Measurements from ENCODE around the gene CRCP. TPM values are rescaled to one million over a fixed set of nuclear protein-coding genes. Genes with fewer than 3 reads are reported as not detected.
"Not testable (repeated sequence)": the region's sequence is repeated elsewhere in the genome, so short reads cannot be mapped to it uniquely, and the experiment has no call there.

Gene CRCP
- total RNA-seq, 1 experiment from 2014 or later: 25.8 TPM

GRCh38 chr7:66157060-66157459, 42.4 kb downstream of the CRCP start:
- Histone ChIP-seq H3K4me3 (ENCODE audit: insufficient read depth, low read depth, low read length) (no peak overlapping the region), H3K27me3 (ENCODE audit: control insufficient read depth, insufficient read depth, low read length) (no peaks in the 10 kb centered on the region), H3K36me3 (replicated peaks; ENCODE audit: control insufficient read depth, insufficient read depth, low read length) (peaks cover 4% of the 10 kb centered on the region)
- no peak for DNase-seq

DNA sequence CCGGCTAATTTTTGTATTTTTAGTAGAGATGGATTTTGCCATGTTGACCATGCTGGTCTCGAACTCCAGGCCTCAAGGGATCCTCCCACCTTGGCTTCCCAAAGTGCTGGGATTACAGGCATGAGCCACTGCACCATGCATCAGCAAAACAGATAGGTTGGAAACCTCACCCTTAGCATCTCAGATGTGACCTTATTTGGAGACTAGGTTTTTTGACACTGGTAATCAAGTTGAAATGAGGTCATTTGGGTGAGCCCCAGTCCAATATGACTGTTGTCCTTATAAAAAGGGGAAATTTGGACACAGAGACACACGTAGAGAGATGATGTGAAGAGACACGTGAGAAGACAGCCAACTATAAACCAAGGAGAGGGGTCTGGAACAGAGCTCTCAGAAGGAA, 48.0 kb downstream of the CRCP start:
- Histone ChIP-seq H3K36me3 (replicated peaks; ENCODE audit: control insufficient read depth, insufficient read depth, low read length) (no peaks in the 10 kb centered on the region), H3K4me3 (ENCODE audit: insufficient read depth, low read depth, low read length) (no peak overlapping the region), H3K27me3 (ENCODE audit: control insufficient read depth, insufficient read depth, low read length) (no peaks in the 10 kb centered on the region)
- no peak for DNase-seq

- no peak for DNase-seq
- H3K36me3 ChIP-seq (replicated peaks; ENCODE audit: control insufficient read depth, insufficient read depth, low read length): no peaks in the 10 kb centered on the region
- no peaks in the 10 kb centered on the region for H3K27me3 ChIP-seq (ENCODE audit: control insufficient read depth, insufficient read depth, low read length)
- H3K4me3 ChIP-seq (ENCODE audit: insufficient read depth, low read depth, low read length): no peak overlapping the region
Observed at GRCh38 chr7:66163186-66163610, 48.6 kb downstream of the CRCP start.

DNA sequence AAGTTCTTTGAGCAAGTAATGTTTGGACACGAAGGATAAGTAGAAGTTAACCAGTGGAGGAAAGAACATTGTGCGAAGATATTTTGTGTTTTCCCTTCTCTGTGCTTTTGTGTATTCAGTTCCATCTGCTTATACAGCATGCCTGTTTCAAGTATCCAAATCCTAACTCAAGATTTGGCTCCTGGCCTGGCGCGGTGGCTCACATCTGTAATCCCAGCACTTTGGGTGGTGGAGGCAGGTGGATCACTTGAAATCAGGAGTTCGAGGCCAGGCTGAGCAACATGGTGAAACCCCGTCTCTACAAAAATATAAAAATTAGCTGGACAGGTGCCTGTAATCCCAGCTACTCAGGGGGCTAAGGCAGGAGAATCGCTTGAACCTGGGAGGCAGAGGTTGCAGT, 49.7 kb downstream of the CRCP start:
- H3K4me3 ChIP-seq (ENCODE audit: insufficient read depth, low read depth, low read length): no peak overlapping the region

DNA sequence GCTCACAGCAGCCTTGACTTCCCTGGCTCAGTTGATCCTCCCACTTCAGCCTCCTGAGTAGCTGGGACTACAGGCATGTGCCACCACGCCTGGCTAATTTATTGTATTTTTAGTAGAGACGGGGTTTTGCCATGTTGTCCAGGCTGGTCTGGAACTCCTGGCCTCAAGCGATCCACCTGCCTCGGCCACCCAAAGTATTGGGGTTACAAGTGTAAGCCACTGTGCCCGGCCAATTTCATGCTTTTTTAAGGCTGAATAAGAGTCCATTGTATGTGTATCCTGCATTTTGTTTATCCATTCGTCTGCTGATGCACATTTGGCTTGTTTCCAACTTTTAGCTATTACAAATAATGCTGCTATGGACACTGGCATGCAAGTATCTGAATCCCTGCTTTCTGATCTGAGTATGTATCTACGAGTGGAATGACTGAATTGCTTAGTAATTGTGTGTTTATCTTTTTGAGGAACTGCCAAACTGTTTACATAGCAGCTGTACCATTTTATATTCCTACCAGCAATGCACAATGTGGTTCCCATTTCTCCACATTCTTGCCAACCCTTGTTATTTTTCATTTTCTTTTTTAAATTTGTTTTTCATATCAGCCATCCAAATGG, 53.2 kb downstream of the CRCP start:
- H3K27me3 ChIP-seq (ENCODE audit: control insufficient read depth, insufficient read depth, low read length): no peaks in the 10 kb centered on the region
- no peak for DNase-seq
- H3K36me3 ChIP-seq (replicated peaks; ENCODE audit: control insufficient read depth, insufficient read depth, low read length): no peaks in the 10 kb centered on the region

More for the DNA sequence above, 49.7 kb downstream of the CRCP start:
- no peaks in the 10 kb centered on the region for H3K36me3 ChIP-seq (replicated peaks; ENCODE audit: control insufficient read depth, insufficient read depth, low read length)
- no peak for DNase-seq
- no peaks in the 10 kb centered on the region for H3K27me3 ChIP-seq (ENCODE audit: control insufficient read depth, insufficient read depth, low read length)

GRCh38 chr7:66169616-66170015, 55.0 kb downstream of the CRCP start:
- H3K4me3 ChIP-seq (ENCODE audit: insufficient read depth, low read depth, low read length): no peak overlapping the region
- no peaks in the 10 kb centered on the region for H3K27me3 ChIP-seq (ENCODE audit: control insufficient read depth, insufficient read depth, low read length)
- no peaks in the 10 kb centered on the region for H3K36me3 ChIP-seq (replicated peaks; ENCODE audit: control insufficient read depth, insufficient read depth, low read length)
- DNase-seq: no peak

More for the DNA sequence above, 53.2 kb downstream of the CRCP start:
- H3K4me3 ChIP-seq (ENCODE audit: insufficient read depth, low read depth, low read length): no peak overlapping the region

- no peak overlapping the region for H3K4me3 ChIP-seq (ENCODE audit: insufficient read depth, low read depth, low read length)
- no peaks in the 10 kb centered on the region for H3K27me3 ChIP-seq (ENCODE audit: control insufficient read depth, insufficient read depth, low read length)
- H3K36me3 ChIP-seq (replicated peaks; ENCODE audit: control insufficient read depth, insufficient read depth, low read length): no peaks in the 10 kb centered on the region
- no peak for DNase-seq
Observed at GRCh38 chr7:66170309-66171231, 55.9 kb downstream of the CRCP start.

DNA sequence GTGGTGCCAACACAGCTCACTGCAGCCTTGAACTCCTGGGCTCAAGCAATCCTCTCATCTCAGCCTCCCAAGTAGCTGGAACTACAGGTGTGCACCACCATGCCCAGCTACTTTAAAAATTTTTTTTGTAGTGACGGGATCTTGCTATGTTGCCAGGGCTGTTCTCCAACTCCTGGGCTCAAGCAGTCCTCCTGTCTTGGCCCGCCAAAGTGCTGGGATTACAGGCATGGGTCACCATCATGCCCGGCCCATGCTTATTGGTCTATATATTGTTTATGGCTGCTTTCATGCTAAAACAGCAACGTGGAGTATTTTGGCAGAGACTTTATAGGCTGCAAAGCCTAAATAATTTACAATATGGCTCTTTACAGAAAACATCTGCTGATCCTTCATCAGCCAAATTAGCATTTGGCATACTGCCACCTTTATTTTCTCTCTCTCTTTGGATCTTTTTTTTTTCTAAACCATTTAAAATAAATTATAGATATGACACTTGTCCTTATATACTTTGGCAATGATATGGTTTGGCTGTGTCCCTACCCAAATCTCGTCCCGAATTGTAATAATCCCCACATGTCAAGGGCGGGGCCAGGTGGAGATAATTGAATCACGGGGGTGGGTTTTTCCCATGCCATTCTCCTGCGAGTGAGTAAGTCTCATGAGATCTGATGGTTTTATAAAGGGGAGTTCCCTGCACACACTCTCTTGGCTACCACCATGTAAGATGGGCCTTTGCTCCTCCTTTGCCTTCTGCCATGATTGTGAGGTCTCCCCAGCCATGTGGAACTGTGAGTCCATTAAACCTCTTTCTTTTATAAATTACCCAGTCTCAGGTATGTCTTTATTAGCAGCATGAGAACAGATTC, 58.1 kb downstream of the CRCP start:
- not testable (repeated sequence) for DNase-seq; H3K27me3 ChIP-seq (ENCODE audit: control insufficient read depth, insufficient read depth, low read length); H3K36me3 ChIP-seq (replicated peaks; ENCODE audit: control insufficient read depth, insufficient read depth, low read length); H3K4me3 ChIP-seq (ENCODE audit: insufficient read depth, low read depth, low read length)

DNA sequence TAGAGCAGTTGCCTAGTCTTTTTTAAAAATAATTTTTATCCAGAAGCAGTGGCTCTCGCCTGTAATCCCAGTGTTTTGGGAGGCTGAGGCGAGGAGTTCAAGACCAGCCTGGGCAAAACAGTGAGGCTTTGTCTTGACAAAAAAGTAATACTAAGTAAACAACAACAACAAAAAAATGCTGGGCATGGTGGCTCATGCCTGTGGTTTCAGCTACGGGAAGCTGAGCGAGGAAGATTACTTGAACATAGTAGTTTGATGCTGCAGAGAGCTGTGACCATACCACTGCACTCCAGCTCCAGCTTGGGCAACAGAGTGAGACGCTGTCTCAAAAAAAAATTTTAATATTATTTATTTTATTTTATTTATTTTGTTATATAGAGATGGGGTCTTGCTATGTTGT, 59.2 kb downstream of the CRCP start:
- no peak for DNase-seq
- H3K36me3 ChIP-seq (replicated peaks; ENCODE audit: control insufficient read depth, insufficient read depth, low read length): no peaks in the 10 kb centered on the region
- no peaks in the 10 kb centered on the region for H3K27me3 ChIP-seq (ENCODE audit: control insufficient read depth, insufficient read depth, low read length)
- no peak overlapping the region for H3K4me3 ChIP-seq (ENCODE audit: insufficient read depth, low read depth, low read length)

- DNase-seq: not testable (repeated sequence)
Observed at GRCh38 chr7:66175006-66175405, 60.4 kb downstream of the CRCP start.

GRCh38 chr7:66176914-66177313, 62.3 kb downstream of the CRCP start:
- no peak overlapping the region for H3K4me3 ChIP-seq (ENCODE audit: insufficient read depth, low read depth, low read length)
- no peaks in the 10 kb centered on the region for H3K36me3 ChIP-seq (replicated peaks; ENCODE audit: control insufficient read depth, insufficient read depth, low read length)
- DNase-seq: no peak
- no peaks in the 10 kb centered on the region for H3K27me3 ChIP-seq (ENCODE audit: control insufficient read depth, insufficient read depth, low read length)

More at GRCh38 chr7:66175006-66175405, 60.4 kb downstream of the CRCP start:
- H3K36me3 ChIP-seq (replicated peaks; ENCODE audit: control insufficient read depth, insufficient read depth, low read length); H3K27me3 ChIP-seq (ENCODE audit: control insufficient read depth, insufficient read depth, low read length); H3K4me3 ChIP-seq (ENCODE audit: insufficient read depth, low read depth, low read length): not testable (repeated sequence)

GRCh38 chr7:66178258-66178657, 63.6 kb downstream of the CRCP start:
- H3K4me3 ChIP-seq (ENCODE audit: insufficient read depth, low read depth, low read length): no peak overlapping the region
- no peaks in the 10 kb centered on the region for H3K27me3 ChIP-seq (ENCODE audit: control insufficient read depth, insufficient read depth, low read length)
- DNase-seq: no peak
- no peaks in the 10 kb centered on the region for H3K36me3 ChIP-seq (replicated peaks; ENCODE audit: control insufficient read depth, insufficient read depth, low read length)

- DNase-seq: no peak
- H3K4me3 ChIP-seq (ENCODE audit: insufficient read depth, low read depth, low read length): no peak overlapping the region
- no peaks in the 10 kb centered on the region for H3K27me3 ChIP-seq (ENCODE audit: control insufficient read depth, insufficient read depth, low read length)
- no peaks in the 10 kb centered on the region for H3K36me3 ChIP-seq (replicated peaks; ENCODE audit: control insufficient read depth, insufficient read depth, low read length)
Observed at GRCh38 chr7:66181329-66181728, 66.7 kb downstream of the CRCP start.

DNA sequence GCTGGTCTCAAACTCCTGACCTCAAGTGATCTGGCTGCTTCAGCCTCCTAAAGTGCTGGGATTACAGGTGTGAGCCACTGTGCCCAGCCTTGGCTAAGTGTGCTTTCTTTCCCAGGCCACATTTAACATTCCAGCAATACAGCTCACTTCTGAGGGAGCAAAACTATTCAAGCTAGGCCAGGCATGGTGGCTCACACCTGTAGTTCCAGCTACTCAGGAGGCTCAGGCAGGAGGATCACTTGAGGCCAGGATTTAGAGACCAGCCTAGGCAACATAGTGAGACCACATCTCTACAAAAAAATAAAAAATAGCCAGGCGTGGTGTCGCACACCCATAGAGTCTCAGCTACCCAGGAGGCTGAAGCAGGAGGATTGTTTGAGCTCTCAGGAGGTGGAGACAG, 67.2 kb downstream of the CRCP start:
- Histone ChIP-seq H3K4me3 (ENCODE audit: insufficient read depth, low read depth, low read length) (no peak overlapping the region), H3K36me3 (replicated peaks; ENCODE audit: control insufficient read depth, insufficient read depth, low read length) (no peaks in the 10 kb centered on the region), H3K27me3 (ENCODE audit: control insufficient read depth, insufficient read depth, low read length) (no peaks in the 10 kb centered on the region)
- no peak for DNase-seq

All from H7 (cell line).